Stimulated activated CD8-positive, alpha-beta memory T cell treated with anti-CD3 and anti-CD28 coated beads, Interleukin-12 subunit alpha, Interleukin-12 subunit beta, amount 100 ng/mL, for 4 hours (primary cell): ENCODE results near the gene KAT14.
A peak's percentile ranks its signal among the peaks of the same experiment; 100 is the strongest.
"Not testable (repeated sequence)": the region's sequence is repeated elsewhere in the genome, so short reads cannot be mapped to it uniquely, and the experiment has no call there.

Source experiments
- DNase-seq: peaks from one replicate; pipeline ENCODE4 v3.0.0-alpha.2; 2020; ENCODE audit warnings: low read depth

The KAT14 gene

DNA sequence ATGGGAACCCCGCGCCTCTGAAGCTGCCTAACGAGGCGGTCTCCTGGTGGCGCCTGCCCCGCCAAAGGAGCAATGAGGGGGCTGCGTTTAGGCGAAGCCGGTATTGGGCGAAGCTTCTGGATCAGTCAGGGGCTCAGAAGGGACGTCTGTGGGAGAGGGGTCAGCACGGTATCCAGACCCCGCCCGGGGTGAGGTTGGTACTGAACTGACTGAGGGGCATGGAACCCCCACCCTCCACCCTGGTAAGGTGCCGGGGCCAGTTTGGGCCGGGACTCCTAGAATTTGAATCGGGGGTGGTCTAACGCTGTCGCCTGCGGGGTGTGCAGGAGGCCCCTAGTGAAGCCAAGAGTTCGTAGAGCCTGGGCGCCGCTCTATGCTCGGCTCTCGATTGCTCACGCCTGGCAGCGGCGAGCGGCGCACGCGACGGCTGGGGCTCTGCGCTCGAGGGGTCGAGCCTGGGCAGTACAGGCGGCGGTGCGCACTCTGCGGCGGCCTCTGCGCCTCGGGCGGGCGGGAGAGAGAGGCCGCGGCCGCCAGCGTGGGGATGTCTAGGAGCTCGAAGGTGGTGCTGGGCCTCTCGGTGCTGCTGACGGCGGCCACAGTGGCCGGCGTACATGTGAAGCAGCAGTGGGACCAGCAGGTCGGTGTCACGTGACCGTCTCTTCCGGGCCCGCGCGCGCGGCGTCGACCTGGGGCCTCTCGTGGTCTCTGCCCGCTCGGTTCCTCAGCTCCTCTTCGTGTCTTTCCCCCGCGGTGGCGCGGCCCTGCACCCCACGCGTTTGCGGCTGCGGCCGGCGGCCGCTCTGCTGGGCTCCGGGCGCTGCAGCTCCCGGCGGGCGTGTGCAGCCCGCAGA lies at the start of gene KAT14, which contains the start of gene PET117:
Gene KAT14 (plus strand): TSS at position 452 of the 854 bp plus-strand sequence. CDS start 4,798 bp downstream, outside the sequence.
Gene PET117 (plus strand): TSS at position 452 of the 854 bp plus-strand sequence. CDS start 93 bp downstream, at position 545.
- DNase-seq, result peak; percentile 84

DNA sequence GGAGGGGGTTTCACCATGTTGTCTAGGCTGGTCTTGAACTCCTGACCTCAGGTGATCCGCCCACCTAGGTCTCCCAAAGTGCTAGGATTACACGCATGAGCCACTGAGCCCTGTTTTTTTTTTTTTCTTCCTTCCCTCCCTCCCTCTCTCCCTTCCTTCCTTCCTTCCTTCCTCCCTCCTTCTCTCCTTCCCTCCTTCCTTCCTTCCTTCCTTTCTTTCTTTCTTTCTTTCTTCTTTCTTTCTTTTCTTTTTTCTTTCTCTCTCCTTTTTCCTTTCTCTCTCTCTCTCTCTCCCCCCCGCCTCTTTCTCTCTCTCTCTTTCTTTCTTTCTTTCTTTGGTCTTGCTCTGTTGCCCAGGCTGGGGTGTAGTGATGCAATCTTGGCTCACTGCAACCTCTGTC lies 49.4 kb upstream of the KAT14 start:
- DNase-seq, result not testable (repeated sequence)

GRCh38 chr20:18088841-18089240 lies 48.8 kb upstream of the KAT14 start:
- not testable (repeated sequence) for DNase-seq

DNA sequence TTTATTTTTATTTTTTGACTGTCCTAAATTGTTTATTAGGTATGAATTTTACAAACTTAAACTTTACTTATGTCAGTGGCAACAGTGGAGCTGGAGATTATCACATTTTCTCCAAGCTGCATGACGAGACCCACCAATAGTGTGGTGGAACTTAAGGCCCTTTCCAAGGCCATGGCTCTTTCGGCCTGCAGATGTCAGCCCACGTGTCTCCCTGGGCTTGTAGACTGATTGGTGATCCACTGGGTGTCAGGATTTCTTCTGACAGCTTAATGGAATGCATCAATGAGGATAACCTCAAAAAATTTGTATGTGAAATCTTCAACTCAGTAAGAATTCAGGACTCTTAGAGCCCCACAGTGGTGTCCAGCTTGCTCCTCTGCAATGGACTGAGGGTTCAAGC lies 47.6 kb upstream of the KAT14 start:
- no peak for DNase-seq

DNA sequence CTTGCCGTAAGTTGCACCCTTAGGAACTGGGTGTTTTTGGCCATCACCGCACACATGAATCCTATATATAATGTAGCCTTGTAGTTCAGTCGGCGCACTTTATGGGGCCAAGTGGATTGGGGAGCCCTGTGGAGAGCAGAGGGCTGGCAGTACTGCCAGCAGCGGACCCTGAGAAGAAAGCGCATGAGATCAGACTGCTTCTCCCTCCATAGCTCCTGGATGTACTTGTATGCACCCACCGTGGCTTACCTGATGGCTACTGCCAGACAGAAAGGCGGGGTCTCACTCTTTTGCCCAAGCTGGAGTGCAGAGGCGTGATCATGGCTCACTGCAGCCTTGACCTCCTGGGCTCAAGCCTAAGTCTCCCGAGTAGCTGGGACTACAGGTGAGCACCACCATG lies 47.2 kb upstream of the KAT14 start:
- DNase-seq, result no peak

DNA sequence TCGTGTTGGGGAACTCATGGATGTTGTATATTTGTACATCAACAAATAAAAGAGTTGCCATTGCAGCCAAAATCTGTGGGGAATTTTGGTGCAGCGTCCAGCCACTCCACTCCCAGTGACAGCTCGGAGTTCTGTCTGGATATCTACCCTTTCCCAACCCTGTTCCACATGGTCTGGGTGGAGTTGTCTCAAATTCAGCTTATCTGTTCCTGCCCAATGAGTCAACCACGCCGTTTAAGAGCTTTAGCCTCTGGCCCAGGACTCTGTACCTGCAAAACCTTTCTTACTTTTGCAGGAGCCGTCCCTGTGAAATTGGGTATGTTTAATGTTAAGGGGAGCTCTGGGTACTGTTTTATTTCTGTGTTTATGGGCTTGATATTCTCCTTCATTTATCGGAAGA lies 46.0 kb upstream of the KAT14 start:
- no peak for DNase-seq

GRCh38 chr20:18092890-18093289 lies 44.8 kb upstream of the KAT14 start:
- DNase-seq, result no peak

DNA sequence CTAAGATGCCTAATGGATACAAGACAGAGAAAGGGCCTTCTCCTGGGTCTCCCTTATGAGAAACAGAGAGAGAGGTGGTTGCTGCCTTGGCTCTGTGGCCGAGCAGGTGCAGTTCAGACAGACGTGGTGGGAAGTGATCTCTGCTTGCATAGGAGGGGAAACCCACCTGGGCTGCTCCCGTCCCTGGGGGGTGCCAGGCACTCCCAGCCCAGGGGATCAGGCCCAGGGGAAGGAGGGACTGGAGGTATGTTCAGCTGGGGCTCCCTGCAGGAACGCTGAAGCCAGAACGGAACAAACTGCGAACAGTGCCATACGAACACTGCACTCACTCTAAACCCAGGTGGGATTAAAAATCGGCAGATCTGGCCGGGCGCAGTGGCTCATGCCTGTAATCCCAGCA lies 44.3 kb upstream of the KAT14 start:
- DNase-seq, result no peak

- DNase-seq, result no peak
Observed at GRCh38 chr20:18094191-18094590, 43.5 kb upstream of the KAT14 start.

DNA sequence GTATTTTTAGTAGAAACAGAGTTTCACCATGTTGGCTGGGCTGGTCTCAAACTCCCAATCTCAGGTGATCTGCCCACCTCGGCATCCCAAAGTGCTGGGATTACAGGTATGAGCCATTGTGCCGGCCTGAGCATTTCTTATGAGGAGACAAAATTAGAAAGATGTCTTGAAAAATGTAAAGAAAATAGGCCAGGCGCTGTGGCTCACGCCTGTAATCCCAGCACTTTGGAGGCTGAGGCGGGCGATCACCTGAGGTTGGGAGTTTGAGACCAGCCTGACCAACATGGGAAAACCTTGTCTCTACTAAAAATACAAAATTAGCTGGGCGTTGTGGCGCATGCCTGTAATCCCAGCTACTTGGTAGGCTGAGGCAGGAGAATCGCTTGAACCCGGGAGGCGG lies 37.1 kb upstream of the KAT14 start:
- not testable (repeated sequence) for DNase-seq

DNA sequence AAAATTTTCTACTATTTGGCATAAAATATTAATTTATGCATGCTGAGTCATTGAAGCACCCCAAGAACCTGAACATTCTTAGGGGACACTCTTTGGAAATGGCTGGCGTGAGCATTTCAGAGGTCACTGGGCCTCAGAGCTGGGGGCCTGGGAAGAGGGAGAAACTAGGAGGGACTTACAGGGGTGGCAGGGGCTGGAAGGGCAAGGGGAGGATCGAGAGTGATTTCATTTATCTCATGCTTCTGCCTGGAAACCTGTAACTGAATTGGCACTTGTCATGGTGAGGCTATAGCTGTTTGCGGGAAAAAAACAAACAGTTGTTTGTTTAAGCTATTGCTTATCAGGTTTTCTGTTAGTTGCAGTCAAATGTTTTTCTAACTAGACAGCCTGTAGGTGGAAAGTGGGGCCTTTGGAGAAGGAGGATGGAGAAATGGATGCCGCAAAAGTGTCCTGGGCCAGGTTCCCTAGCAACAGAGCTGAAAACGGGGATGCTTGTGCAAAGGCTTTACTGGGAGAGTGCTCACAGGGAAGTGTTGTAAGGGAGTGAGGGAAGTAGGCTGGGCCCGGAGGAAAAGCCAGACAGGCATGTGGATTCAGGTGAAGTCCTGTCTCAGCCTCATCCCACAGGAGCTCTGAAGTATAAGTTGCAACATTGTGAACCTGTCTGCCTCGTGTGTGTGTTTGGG lies 36.4 kb upstream of the KAT14 start:
- DNase-seq, result no peak

DNA sequence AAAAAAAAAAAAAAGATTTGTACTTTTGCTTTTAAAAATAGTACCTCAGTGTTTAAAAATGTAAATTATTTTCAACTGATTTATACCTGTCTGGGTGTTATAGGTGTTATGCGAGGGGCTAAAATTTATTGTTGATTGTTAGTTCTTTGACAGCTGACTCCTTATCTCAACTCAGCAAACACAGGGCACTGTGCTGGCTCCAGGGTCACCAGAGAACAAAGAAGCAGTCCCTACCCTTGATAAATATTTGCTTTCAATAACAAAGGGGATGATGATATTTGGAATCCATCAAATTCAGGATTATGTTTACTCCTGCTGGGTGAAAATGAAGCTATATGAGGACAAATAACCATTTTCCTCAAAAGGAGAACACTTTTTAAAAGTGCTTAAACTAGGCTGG lies 34.2 kb upstream of the KAT14 start:
- DNase-seq, result no peak

DNA sequence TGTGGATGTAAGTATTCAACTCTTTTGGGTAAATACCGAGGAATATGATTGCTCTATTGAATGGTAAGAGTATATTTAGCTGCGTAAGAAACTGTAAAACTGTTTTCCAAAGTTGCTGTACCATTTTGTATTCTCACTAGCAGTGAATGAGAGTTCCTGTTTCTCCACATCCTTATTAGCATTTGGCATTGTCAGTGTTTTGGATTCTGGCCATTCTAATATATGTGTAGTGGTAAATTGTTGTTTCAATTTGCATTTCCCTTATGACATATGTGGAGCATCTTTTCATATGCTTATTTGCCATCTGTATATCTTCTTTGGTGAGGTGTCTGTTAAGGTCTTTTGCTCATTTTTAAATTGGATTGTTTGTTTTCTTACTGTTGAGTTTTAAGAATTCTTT lies 29.3 kb upstream of the KAT14 start:
- no peak for DNase-seq

GRCh38 chr20:18128574-18128973 lies 9.1 kb upstream of the KAT14 start:
- not testable (repeated sequence) for DNase-seq

DNA sequence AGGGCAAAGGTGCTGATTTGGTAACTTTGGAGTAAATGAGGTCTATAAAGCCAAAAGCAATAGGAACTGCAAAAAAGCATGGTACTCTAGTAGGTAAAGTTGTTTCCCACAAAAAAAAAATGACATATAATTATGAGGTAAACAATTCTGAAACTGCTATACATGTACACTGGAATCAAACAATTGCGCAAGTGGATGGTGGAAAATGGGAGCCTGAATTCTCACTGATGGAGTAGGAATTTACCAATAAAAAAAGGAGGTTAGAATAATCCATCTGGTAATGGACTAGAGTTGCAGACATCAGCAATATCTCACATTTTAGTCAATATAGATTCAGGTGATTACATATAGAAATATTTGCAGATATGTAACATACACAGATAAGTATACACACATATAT lies 5.0 kb upstream of the KAT14 start:
- DNase-seq, result no peak

DNA sequence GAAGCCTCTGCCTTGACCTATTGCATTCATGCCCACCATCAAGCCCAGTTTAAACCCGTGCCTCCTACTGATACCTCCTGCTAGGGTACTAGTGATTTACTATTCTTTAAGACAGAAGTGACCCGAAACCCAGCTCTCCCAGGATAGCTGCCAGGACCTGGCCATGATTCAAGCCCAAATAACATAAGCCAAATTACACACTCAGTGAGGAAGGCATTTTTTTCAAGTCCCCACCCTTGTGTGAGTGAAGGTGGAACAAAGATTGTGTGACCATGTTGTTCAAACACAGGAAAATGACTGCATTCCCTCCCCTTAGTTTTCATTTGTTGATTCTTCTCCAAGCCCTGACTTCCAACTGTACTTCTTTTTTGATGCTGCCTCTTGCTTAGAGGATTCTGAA lies 3.7 kb upstream of the KAT14 start:
- DNase-seq, result no peak

DNA sequence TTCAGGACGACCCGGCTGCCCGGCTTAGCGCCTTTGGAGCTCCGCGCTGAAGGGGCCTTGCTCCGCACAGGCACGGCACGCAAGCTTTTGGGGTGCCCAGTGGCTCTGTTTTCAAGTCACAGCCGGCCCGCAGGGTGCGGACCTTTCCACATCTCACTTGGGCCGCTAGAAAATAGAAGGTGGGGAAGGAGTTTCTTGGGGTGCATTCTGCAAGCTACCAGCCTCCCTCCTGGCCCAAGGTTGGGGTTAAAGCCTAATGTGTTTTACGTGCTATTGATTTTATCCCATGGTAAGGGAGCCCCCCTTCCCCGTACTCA lies 561 bp downstream of the KAT14 start:
- DNase-seq, result no peak

GRCh38 chr20:18138639-18139583 lies 1.2 kb downstream of the KAT14 start:
- no peak for DNase-seq

DNA sequence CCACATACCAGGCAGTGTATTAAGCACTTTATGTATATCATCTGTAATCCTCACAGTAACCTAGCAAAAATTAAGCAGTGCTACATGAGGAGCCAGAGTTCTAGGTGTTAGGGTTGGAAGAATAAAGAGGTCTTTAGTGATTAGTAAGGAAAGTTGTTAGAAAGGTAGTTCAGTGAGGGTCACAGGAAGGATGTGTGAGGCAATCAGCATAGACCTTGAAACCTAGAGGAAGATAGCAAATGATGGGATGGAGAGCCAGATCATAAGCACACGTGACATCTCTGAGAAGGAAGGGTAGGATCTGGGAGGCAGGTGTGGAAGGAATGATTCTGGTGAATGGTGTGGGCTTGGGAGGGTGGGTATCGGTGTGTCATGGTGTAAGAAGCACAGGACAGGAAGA lies 2.2 kb downstream of the KAT14 start:
- no peak for DNase-seq

DNA sequence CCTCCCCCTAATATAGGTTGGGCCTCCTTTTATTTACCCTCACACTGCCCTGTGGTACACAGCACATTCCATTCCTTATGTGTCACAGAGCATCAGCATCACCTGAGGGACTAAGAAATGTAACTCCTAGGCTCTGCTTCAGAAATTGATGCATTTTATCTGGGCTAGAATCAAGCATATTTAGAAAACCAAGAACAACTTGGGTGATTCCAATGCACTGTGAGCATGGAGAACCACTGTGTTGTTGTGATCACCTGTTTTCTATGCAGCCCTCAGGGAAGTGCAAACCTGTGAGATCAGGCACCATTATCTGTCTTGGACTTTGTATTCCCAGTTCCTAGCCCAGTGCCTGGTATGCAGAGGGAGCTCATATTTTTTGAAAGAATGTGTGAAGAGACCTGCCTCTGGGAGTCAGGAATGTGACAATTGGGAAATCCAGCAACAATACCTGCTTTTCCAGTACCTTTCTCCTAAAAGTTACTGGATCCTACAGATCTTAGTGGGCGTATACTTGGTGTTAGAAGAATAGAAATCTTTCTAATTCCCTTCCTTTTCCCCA lies 7.0 kb downstream of the KAT14 start:
- no peak for DNase-seq

DNA sequence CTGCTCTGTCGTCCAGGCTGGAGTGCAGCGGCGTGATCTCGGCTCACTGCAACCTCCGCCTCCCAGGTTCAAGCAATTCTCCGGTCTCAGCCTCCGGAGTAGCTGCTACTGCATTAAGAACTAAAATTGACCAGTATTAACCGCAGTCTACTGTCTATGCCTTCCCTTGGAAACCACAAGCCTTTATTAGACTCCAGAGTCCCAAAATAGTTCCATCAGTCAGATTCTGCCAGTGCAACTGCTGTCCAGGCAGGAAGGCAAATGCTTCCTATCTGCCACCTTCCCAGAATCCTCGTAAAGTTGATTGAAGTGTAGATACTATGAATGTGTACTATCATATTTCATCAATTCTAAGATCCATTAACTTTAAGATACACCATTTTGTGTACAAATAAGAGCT lies 16.7 kb downstream of the KAT14 start:
- no peak for DNase-seq

GRCh38 chr20:18156045-18156444 lies 18.4 kb downstream of the KAT14 start:
- DNase-seq, result no peak
